ENCODE data around the gene PDXK. TPM values are rescaled to one million over a fixed set of nuclear protein-coding genes. Genes with fewer than 3 reads are reported as not detected.

Gene PDXK
- total and polyA plus RNA-seq, 2 donors (not counting 3 experiments of a cell fraction or from before 2014, with no cell fraction given): 44.2 to 59.1 TPM

DNA sequence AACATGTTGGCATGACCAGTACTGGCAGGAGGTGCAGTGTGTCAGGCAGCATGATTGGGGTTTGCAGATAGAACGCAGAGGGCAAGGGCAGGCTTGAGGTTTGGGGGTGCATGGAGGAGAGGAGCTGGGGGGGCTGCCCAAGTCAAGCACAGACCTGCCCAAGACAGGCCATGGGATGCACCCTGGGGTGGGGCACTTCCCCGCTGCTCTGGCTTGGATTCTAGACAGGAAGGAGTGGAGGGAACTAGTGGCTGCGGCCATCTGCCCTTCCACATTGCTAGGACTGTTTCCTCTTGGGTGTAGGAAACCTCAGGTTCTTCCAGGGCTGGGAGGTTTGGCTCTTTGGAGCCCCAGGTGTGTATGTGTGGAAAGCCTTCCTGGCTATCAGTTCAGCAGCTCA is 3.0 kb downstream of the PDXK start:
- intact Hi-C loops (cut with micrococcal nuclease) (no loop called here), dilution Hi-C loops (cut with MboI; ENCODE audit: extremely low pct_ligation_motif_present, low sequenced_read_pairs) (no loop called here)
- Histone ChIP-seq H3K79me2 (ENCODE audit: control insufficient read depth, insufficient read depth, low read length) (peaks cover 34% of the 10 kb centered on the region), H3K4me1 (ENCODE audit: control insufficient read depth, extremely low read depth, insufficient read depth, low read length) (peaks cover 28% of the 10 kb centered on the region), H3K27ac (ENCODE audit: insufficient read depth, low read depth, low read length) (no peak overlapping the region), H2AFZ (ENCODE audit: low read depth, low read length) (no peak overlapping the region), H3K36me3 (ENCODE audit: control insufficient read depth in 2 of 2, extremely low read depth in 1 of 2, insufficient read depth in 2 of 2, low read length in 2 of 2) (no peaks in the 10 kb centered on the region), H3K9me3 (replicated peaks; ENCODE audit: control insufficient read depth, insufficient read depth, low read length) (no peaks in the 10 kb centered on the region), H3K9ac (replicated peaks; ENCODE audit: extremely low read depth, insufficient read depth, low read length) (no peak overlapping the region), H3K27me3 (ENCODE audit: control insufficient read depth in 2 of 2, insufficient read depth in 2 of 2, low read length in 2 of 2) (no peaks in the 10 kb centered on the region), H3K4me2 (ENCODE audit: insufficient read depth, low read length) (no peak overlapping the region), H3K9me1 (replicated peaks; ENCODE audit: control insufficient read depth, extremely low read depth, insufficient read depth, low read length) (no peaks in the 10 kb centered on the region), H4K20me1 (replicated peaks; ENCODE audit: control insufficient read depth, extremely low read depth, insufficient read depth, low read length) (no peaks in the 10 kb centered on the region), H3K4me3 (replicated peaks in 1 of 3; ENCODE audit: insufficient read depth in 1 of 3, low read depth in 1 of 3, low read length in 3 of 3) (no peak overlapping the region)
- CTCF ChIA-PET: no interaction called here
- no TSS peak for BruUV-seq (replicated peaks)
- POLR2A ChIA-PET: no interaction called here
- no peak for FAIRE-seq
- DNase-seq (ENCODE audit: low read depth, low spot score): no peak
- no peak for TF ChIP-seq POLR2AphosphoS5 (IDR thresholded peaks at IDR 0.05; ENCODE audit: insufficient read depth, low read depth, low read length)
- TF ChIP-seq GATA2 (IDR thresholded peaks at IDR 0.05; ENCODE audit: insufficient read depth, insufficient read length, low read depth, low read length): no peak
- TF ChIP-seq, protein P1, sequence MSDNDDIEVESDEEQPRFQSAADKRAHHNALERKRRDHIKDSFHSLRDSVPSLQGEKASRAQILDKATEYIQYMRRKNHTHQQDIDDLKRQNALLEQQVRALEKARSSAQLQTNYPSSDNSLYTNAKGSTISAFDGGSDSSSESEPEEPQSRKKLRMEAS (IDR thresholded peaks at IDR 0.05; ENCODE audit: insufficient read depth, insufficient read length): no peak
- no peak for TF ChIP-seq MYC (IDR thresholded peaks at IDR 0.05; ENCODE audit: low read depth, low read length)
- no peak for TF ChIP-seq POLR2A (IDR thresholded peaks at IDR 0.05; ENCODE audit: low read depth, low read length)
- TF ChIP-seq, protein P2, sequence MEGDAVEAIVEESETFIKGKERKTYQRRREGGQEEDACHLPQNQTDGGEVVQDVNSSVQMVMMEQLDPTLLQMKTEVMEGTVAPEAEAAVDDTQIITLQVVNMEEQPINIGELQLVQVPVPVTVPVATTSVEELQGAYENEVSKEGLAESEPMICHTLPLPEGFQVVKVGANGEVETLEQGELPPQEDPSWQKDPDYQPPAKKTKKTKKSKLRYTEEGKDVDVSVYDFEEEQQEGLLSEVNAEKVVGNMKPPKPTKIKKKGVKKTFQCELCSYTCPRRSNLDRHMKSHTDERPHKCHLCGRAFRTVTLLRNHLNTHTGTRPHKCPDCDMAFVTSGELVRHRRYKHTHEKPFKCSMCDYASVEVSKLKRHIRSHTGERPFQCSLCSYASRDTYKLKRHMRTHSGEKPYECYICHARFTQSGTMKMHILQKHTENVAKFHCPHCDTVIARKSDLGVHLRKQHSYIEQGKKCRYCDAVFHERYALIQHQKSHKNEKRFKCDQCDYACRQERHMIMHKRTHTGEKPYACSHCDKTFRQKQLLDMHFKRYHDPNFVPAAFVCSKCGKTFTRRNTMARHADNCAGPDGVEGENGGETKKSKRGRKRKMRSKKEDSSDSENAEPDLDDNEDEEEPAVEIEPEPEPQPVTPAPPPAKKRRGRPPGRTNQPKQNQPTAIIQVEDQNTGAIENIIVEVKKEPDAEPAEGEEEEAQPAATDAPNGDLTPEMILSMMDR (IDR thresholded peaks at IDR 0.05; ENCODE audit: extremely low read depth in 1 of 2, insufficient read depth in 1 of 2, low read depth in 1 of 2, low read length in 2 of 2): no peak
- no peak for TF ChIP-seq JUN (IDR thresholded peaks at IDR 0.05; ENCODE audit: borderline replicate concordance, insufficient read depth, insufficient read length, low read depth)
- no peak for TF ChIP-seq EZH2 (IDR thresholded peaks at IDR 0.05; ENCODE audit: borderline replicate concordance, low read depth, low read length, severe bottlenecking)
- no peak for TF ChIP-seq FOS (IDR thresholded peaks at IDR 0.05; ENCODE audit: borderline replicate concordance, insufficient read depth, low read length)

Measured in endothelial cell of umbilical vein (primary cell).